ENCODE data around the gene LRRD1. TPM values are rescaled to one million over a fixed set of nuclear protein-coding genes. Genes with fewer than 3 reads are reported as not detected.

The LRRD1 gene
- total and polyA plus RNA-seq, 9 of the 15 experiments (the other 6 are each of a cell fraction or from before 2014, with no cell fraction given): 0.07 to 0.15 TPM; not detected in 7

- TF ChIP-seq MYBL2 (IDR thresholded peaks at IDR 0.05; ENCODE audit: low read depth) (no peak; the same call in 1 of the 2 replicates), MYBL2 (CRISPR knock-in tag; IDR thresholded peaks at IDR 0.05; ENCODE audit: borderline replicate concordance) (no peak), FOXP1 (CRISPR knock-in tag; IDR thresholded peaks at IDR 0.05) (no peak; the same call in 1 of the 2 replicates), NRF1 (conservative IDR thresholded peaks at IDR 0.05 in 1 of 2, IDR thresholded peaks at IDR 0.05 in 1 of 2) (peak; percentile 74 to 81), ERF (CRISPR knock-in tag; IDR thresholded peaks at IDR 0.05) (no peak), ARID3A (IDR thresholded peaks at IDR 0.05; ENCODE audit: borderline replicate concordance, low read depth, low read length) (no peak), TRIM28 (IDR thresholded peaks at IDR 0.05) (peak; percentile 64), ZNF274 (IDR thresholded peaks at IDR 0.05; ENCODE audit: borderline replicate concordance, low read depth, low read length) (no peak), LARP7 (IDR thresholded peaks at IDR 0.05) (peak; percentile 74; the same call in 1 of the 2 replicates), MLX (CRISPR knock-in tag; conservative IDR thresholded peaks at IDR 0.05) (no peak), MAZ (CRISPR knock-in tag; conservative IDR thresholded peaks at IDR 0.05 in 1 of 2, IDR thresholded peaks at IDR 0.05 in 1 of 2) (peak; percentile 87 to 92), STAT5A (IDR thresholded peaks at IDR 0.05; ENCODE audit: borderline replicate concordance, low read length) (no peak), SMARCB1 (IDR thresholded peaks at IDR 0.05; ENCODE audit: insufficient read length, low read depth) (no peak), ZNF217 (CRISPR knock-in tag; IDR thresholded peaks at IDR 0.05) (no peak), SPI1 (IDR thresholded peaks at IDR 0.05; ENCODE audit: borderline replicate concordance, low read depth, low read length) (no peak), ZSCAN32 (CRISPR knock-in tag; IDR thresholded peaks at IDR 0.05) (no peak), ZNF121 (CRISPR knock-in tag; conservative IDR thresholded peaks at IDR 0.05) (no peak), SNAPC5 (CRISPR knock-in tag; IDR thresholded peaks at IDR 0.05) (no peak), GATAD2B (IDR thresholded peaks at IDR 0.05; ENCODE audit: borderline replicate concordance) (peak; percentile 57), FOXO4 (CRISPR knock-in tag; IDR thresholded peaks at IDR 0.05) (peak; percentile 3; the same call in 1 of the 2 replicates), POLR2A (conservative IDR thresholded peaks at IDR 0.05) (peak; percentile 93), ZNF518B (CRISPR knock-in tag; IDR thresholded peaks at IDR 0.05) (no peak)
These were observed 44.5 kb downstream of the LRRD1 start, which contains the start of gene CYP51A1 (continued) for GRCh38 chr7:92134271-92135051.

Data from K562 (cell line).